ENCODE measurements around the gene OR10Z1. TPM values are rescaled to one million over a fixed set of nuclear protein-coding genes. Genes with fewer than 3 reads are reported as not detected.

The OR10Z1 gene
- total RNA-seq, 1 experiment from 2014 or later: not detected

DNA sequence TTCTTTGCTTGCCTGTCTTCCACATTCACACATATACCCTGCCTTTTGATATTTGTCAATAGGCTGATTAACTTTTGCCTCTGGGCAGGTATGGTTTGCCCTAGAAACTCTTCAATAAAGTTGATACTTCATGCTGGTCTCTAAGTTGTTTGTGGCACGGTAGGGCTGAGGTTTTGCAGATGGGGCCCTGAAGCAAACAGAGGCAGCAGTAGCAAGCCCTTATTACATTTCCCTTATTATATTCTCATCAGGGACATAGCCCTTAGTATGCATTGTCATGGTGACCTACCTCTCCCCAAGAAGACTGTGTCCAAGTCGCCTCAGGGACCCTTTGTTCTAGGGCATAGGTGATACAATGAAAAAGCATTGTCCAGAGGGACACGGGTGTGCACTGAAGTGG, 34.6 kb upstream of the OR10Z1 start, which contains the start of gene OR6P1:
TSS of gene OR6P1 (minus strand) at position 101 of the 400 bp plus-strand sequence. CDS start 6,976 bp downstream, outside the sequence.
- H3K36me3 ChIP-seq (ENCODE audit: control insufficient read depth, insufficient read depth, low read length): no peaks in the 10 kb centered on the region
- TF ChIP-seq, protein P1, sequence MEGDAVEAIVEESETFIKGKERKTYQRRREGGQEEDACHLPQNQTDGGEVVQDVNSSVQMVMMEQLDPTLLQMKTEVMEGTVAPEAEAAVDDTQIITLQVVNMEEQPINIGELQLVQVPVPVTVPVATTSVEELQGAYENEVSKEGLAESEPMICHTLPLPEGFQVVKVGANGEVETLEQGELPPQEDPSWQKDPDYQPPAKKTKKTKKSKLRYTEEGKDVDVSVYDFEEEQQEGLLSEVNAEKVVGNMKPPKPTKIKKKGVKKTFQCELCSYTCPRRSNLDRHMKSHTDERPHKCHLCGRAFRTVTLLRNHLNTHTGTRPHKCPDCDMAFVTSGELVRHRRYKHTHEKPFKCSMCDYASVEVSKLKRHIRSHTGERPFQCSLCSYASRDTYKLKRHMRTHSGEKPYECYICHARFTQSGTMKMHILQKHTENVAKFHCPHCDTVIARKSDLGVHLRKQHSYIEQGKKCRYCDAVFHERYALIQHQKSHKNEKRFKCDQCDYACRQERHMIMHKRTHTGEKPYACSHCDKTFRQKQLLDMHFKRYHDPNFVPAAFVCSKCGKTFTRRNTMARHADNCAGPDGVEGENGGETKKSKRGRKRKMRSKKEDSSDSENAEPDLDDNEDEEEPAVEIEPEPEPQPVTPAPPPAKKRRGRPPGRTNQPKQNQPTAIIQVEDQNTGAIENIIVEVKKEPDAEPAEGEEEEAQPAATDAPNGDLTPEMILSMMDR (IDR thresholded peaks at IDR 0.05): no peak
- TF ChIP-seq SIN3A (IDR thresholded peaks at IDR 0.05; ENCODE audit: borderline replicate concordance, insufficient read depth, low read depth, low read length) (no peak), POLR2AphosphoS5 (IDR thresholded peaks at IDR 0.05; ENCODE audit: low read depth, low read length) (no peak)
- H3K4me3 ChIP-seq (ENCODE audit: low read depth in 2 of 2, low read length in 2 of 2): no peak within 1 kb of the TSS
- in situ Hi-C loops (cut with HindIII; ENCODE audit: low pct_unique_long_range_greater_than_20kb, low sequenced_read_pairs): no loop called here
- H3K27ac ChIP-seq (ENCODE audit: low read length): no peak within 1 kb of the TSS
- POLR2A ChIA-PET: no interaction called here
- H3K27me3 ChIP-seq (ENCODE audit: control insufficient read depth, insufficient read depth, low read length): no peaks in the 10 kb centered on the region
- no peak for ATAC-seq
- intact Hi-C loops (cut with micrococcal nuclease; ENCODE audit: unreplicated experiment): no loop called here
- no peak for DNase-seq (ENCODE audit: low read depth, low spot score)
- CTCF ChIA-PET: no interaction called here
- H3K9me3 ChIP-seq (ENCODE audit: control insufficient read depth, insufficient read depth, low read depth, low read length): no peaks in the 10 kb centered on the region
- H3K4me1 ChIP-seq (ENCODE audit: control insufficient read depth, insufficient read depth, low read length): no peaks in the 10 kb centered on the region
- no TSS peak for BruUV-seq (replicated peaks)

DNA sequence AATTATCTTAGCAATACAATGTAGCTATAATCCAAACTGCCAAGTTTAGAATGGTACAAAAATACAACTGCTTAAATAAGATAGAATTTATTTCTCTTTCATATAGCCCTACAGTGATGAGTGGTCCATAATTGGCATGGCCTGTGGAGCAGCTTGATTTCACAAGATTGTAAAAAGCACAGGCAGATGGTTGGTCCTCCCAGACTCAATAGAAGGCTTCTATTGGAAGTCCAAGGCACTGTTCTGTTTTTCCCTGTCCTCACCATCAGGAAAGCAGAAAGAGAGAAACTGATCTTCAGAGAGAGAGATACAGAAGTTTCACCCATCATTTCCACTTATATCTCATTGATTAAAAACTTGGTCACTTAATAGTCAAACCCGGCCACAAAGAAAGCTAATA, 32.8 kb upstream of the OR10Z1 start:
- ChIA-PET POLR2A (no interaction called here), CTCF (no interaction called here)
- BruUV-seq (replicated peaks): no TSS peak
- ATAC-seq (no peak), DNase-seq (ENCODE audit: low read depth, low spot score) (no peak)
- H3K9me3 ChIP-seq (ENCODE audit: control insufficient read depth, insufficient read depth, low read depth, low read length): no peaks in the 10 kb centered on the region
- H3K4me3 ChIP-seq (ENCODE audit: low read depth in 2 of 2, low read length in 2 of 2): no peak overlapping the region
- no peaks in the 10 kb centered on the region for H3K36me3 ChIP-seq (ENCODE audit: control insufficient read depth, insufficient read depth, low read length)
- in situ Hi-C loops (cut with HindIII; ENCODE audit: low pct_unique_long_range_greater_than_20kb, low sequenced_read_pairs) (no loop called here), intact Hi-C loops (cut with micrococcal nuclease; ENCODE audit: unreplicated experiment) (no loop called here)
- H3K27me3 ChIP-seq (ENCODE audit: control insufficient read depth, insufficient read depth, low read length): no peaks in the 10 kb centered on the region
- H3K27ac ChIP-seq (ENCODE audit: low read length): no peak overlapping the region
- TF ChIP-seq, protein P2, sequence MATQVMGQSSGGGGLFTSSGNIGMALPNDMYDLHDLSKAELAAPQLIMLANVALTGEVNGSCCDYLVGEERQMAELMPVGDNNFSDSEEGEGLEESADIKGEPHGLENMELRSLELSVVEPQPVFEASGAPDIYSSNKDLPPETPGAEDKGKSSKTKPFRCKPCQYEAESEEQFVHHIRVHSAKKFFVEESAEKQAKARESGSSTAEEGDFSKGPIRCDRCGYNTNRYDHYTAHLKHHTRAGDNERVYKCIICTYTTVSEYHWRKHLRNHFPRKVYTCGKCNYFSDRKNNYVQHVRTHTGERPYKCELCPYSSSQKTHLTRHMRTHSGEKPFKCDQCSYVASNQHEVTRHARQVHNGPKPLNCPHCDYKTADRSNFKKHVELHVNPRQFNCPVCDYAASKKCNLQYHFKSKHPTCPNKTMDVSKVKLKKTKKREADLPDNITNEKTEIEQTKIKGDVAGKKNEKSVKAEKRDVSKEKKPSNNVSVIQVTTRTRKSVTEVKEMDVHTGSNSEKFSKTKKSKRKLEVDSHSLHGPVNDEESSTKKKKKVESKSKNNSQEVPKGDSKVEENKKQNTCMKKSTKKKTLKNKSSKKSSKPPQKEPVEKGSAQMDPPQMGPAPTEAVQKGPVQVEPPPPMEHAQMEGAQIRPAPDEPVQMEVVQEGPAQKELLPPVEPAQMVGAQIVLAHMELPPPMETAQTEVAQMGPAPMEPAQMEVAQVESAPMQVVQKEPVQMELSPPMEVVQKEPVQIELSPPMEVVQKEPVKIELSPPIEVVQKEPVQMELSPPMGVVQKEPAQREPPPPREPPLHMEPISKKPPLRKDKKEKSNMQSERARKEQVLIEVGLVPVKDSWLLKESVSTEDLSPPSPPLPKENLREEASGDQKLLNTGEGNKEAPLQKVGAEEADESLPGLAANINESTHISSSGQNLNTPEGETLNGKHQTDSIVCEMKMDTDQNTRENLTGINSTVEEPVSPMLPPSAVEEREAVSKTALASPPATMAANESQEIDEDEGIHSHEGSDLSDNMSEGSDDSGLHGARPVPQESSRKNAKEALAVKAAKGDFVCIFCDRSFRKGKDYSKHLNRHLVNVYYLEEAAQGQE (IDR thresholded peaks at IDR 0.05; ENCODE audit: insufficient read depth in 1 of 2, low read depth in 2 of 2, low read length in 1 of 2): no peak
- TF ChIP-seq TCF7L2 (IDR thresholded peaks at IDR 0.05; ENCODE audit: low read depth, low read length): no peak
- TF ChIP-seq, protein P1 (IDR thresholded peaks at IDR 0.05): no peak
- no peak for TF ChIP-seq POLR2AphosphoS5 (IDR thresholded peaks at IDR 0.05; ENCODE audit: low read depth, low read length)
- TF ChIP-seq SIN3A (IDR thresholded peaks at IDR 0.05; ENCODE audit: borderline replicate concordance, insufficient read depth, low read depth, low read length): no peak
- no peaks in the 10 kb centered on the region for H3K4me1 ChIP-seq (ENCODE audit: control insufficient read depth, insufficient read depth, low read length)
